Panc1 (cell line): Measurements from ENCODE around the gene MTA1. TPM values are rescaled to one million over a fixed set of nuclear protein-coding genes. Genes with fewer than 3 reads are reported as not detected.

Experiments used
- ATAC-seq: fragments of 200-7000 bp; cut with Tn5 transposase; 2 replicates; pipeline ENCODE4 v1.9.1; 2020; ENCODE audit warnings: mild to moderate bottlenecking, moderate library complexity
- BruUV-seq: library from RNA; stranded (reverse); fragments of 400-500 nt; replicated peaks from 2 replicates; lab custom pipeline; 2021; lab: Mats Ljungman, UMichigan
- CTCF ChIA-PET: fragments of 300-600 bp; sonication (Branson Sonifier 250); formaldehyde crosslinking; loops from one replicate; lab custom pipeline; 2022; ENCODE audit warnings: antibody characterized with exemption; lab: Charles Lee
- POLR2A ChIA-PET: fragments of 300-600 bp; sonication (Branson Sonifier 250); formaldehyde crosslinking; loops from one replicate; lab custom pipeline; 2022; ENCODE audit warnings: antibody characterized with exemption; lab: Charles Lee
- DNase-seq: peaks from one replicate; pipeline ENCODE4 v3.0.0-alpha.2; 2010; ENCODE audit warnings: low read depth, low spot score
- H3K27ac ChIP-seq: 2 replicates; pipeline ENCODE4 v1.5.1; 2011; ENCODE audit warnings: mild to moderate bottlenecking, low read length, inconsistent platforms
- H3K27me3 ChIP-seq: fragments of 200-500 bp; sonication (Bioruptor generic); 2 replicates; pipeline ENCODE4 v1.6.0; 2014; ENCODE audit warnings: low read length, inconsistent platforms; ENCODE audit not compliant: control insufficient read depth, insufficient read depth
- H3K36me3 ChIP-seq: fragments of 200-500 bp; sonication (Bioruptor generic); 2 replicates; pipeline ENCODE4 v1.5.1; 2014; ENCODE audit warnings: inconsistent platforms, mild to moderate bottlenecking, low read length, moderate library complexity; ENCODE audit not compliant: control insufficient read depth, insufficient read depth
- H3K4me1 ChIP-seq: 2 replicates; pipeline ENCODE4 v1.5.1; 2011; ENCODE audit warnings: inconsistent platforms, mild to moderate bottlenecking, low read length, moderate library complexity; ENCODE audit not compliant: control insufficient read depth, insufficient read depth
- H3K4me3 ChIP-seq, 2 experiments: 2 replicates each; pipeline ENCODE4 v1.5.1; 2011 to 2012; ENCODE audit warnings: low read depth in 2 of 2, low read length in 2 of 2, mild to moderate bottlenecking in 2 of 2, inconsistent platforms in 1 of 2, moderate library complexity in 1 of 2
- H3K9me3 ChIP-seq: fragments of 200-500 bp; sonication (Bioruptor generic); 2 replicates; pipeline ENCODE4 v1.5.1; 2014; ENCODE audit warnings: low read depth, mild to moderate bottlenecking, inconsistent platforms, low read length, moderate library complexity; ENCODE audit not compliant: control insufficient read depth, insufficient read depth
- POLR2AphosphoS5 ChIP-seq: IDR thresholded peaks from 2 replicates; pipeline ENCODE4 v1.6.1; 2012; ENCODE audit warnings: mild to moderate bottlenecking, low read depth, low read length, moderate library complexity
- SIN3A ChIP-seq: IDR thresholded peaks from 2 replicates; pipeline ENCODE4 v1.6.1; 2012; ENCODE audit warnings: low read depth, mild to moderate bottlenecking, low read length, moderate library complexity, borderline replicate concordance; ENCODE audit not compliant: insufficient read depth
- TCF7L2 ChIP-seq: IDR thresholded peaks from 2 replicates; pipeline ENCODE4 v1.6.1; 2011; ENCODE audit warnings: mild to moderate bottlenecking, low read depth, low read length, inconsistent platforms
- in situ Hi-C: cut with HindIII; loops from 2 replicates; pipeline ENCODE4 v1.10.0; 2016; ENCODE audit warnings: low sequenced_read_pairs, low pct_unique_long_range_greater_than_20kb
- intact Hi-C: fragments of 100-400 bp; cut with micrococcal nuclease; formaldehyde crosslinking; loops from one replicate; pipeline ENCODE4 v1.10.0; 2022; ENCODE audit not compliant: unreplicated experiment
- total RNA-seq: library from RNA; stranded (reverse); gene quantifications from one replicate; pipeline ENCODE4 v1.2.1, GENCODE V29; 2021; ENCODE audit not compliant: unreplicated experiment
- TF ChIP-seq, protein P1 (sequence below): fragments of 450-650 bp; IDR thresholded peaks from 2 replicates; pipeline ENCODE4 v1.5.1; 2017; ENCODE audit warnings: mild to moderate bottlenecking
- TF ChIP-seq, protein P2 (sequence below), 2 experiments: IDR thresholded peaks; 2 replicates each; pipeline ENCODE4 v1.6.1; 2011 to 2012; ENCODE audit warnings: low read depth in 2 of 2, control low read depth in 1 of 2, low read length in 1 of 2, mild to moderate bottlenecking in 1 of 2, moderate library complexity in 1 of 2; ENCODE audit not compliant: insufficient read depth in 1 of 2

MTA1 gene
- total RNA-seq, 1 experiment from 2014 or later = 105 TPM

- no peaks in the 10 kb centered on the region for H3K36me3 ChIP-seq
- intact Hi-C loops = no loop called here
- CTCF ChIA-PET = no interaction called here
Measured at GRCh38 chr14:105382343-105383082, 37.1 kb upstream of the MTA1 start.

GRCh38 chr14:105383083-105383730, 36.4 kb upstream of the MTA1 start:
- intact Hi-C loops (no loop called here), in situ Hi-C loops (no loop called here)
- H3K36me3 ChIP-seq = no peaks in the 10 kb centered on the region
- ChIA-PET CTCF (no interaction called here), POLR2A (no interaction called here)
- DNase-seq (no peak), ATAC-seq (no peak)
- H3K27ac ChIP-seq = no peak overlapping the region
- no TSS peak for BruUV-seq
- H3K4me1 ChIP-seq = no peaks in the 10 kb centered on the region
- H3K4me3 ChIP-seq = no peak overlapping the region
- no peaks in the 10 kb centered on the region for H3K9me3 ChIP-seq
- TF ChIP-seq SIN3A (no peak), TCF7L2 (no peak), POLR2AphosphoS5 (no peak)
- TF ChIP-seq, protein P1, sequence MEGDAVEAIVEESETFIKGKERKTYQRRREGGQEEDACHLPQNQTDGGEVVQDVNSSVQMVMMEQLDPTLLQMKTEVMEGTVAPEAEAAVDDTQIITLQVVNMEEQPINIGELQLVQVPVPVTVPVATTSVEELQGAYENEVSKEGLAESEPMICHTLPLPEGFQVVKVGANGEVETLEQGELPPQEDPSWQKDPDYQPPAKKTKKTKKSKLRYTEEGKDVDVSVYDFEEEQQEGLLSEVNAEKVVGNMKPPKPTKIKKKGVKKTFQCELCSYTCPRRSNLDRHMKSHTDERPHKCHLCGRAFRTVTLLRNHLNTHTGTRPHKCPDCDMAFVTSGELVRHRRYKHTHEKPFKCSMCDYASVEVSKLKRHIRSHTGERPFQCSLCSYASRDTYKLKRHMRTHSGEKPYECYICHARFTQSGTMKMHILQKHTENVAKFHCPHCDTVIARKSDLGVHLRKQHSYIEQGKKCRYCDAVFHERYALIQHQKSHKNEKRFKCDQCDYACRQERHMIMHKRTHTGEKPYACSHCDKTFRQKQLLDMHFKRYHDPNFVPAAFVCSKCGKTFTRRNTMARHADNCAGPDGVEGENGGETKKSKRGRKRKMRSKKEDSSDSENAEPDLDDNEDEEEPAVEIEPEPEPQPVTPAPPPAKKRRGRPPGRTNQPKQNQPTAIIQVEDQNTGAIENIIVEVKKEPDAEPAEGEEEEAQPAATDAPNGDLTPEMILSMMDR = no peak
- TF ChIP-seq, protein P2, sequence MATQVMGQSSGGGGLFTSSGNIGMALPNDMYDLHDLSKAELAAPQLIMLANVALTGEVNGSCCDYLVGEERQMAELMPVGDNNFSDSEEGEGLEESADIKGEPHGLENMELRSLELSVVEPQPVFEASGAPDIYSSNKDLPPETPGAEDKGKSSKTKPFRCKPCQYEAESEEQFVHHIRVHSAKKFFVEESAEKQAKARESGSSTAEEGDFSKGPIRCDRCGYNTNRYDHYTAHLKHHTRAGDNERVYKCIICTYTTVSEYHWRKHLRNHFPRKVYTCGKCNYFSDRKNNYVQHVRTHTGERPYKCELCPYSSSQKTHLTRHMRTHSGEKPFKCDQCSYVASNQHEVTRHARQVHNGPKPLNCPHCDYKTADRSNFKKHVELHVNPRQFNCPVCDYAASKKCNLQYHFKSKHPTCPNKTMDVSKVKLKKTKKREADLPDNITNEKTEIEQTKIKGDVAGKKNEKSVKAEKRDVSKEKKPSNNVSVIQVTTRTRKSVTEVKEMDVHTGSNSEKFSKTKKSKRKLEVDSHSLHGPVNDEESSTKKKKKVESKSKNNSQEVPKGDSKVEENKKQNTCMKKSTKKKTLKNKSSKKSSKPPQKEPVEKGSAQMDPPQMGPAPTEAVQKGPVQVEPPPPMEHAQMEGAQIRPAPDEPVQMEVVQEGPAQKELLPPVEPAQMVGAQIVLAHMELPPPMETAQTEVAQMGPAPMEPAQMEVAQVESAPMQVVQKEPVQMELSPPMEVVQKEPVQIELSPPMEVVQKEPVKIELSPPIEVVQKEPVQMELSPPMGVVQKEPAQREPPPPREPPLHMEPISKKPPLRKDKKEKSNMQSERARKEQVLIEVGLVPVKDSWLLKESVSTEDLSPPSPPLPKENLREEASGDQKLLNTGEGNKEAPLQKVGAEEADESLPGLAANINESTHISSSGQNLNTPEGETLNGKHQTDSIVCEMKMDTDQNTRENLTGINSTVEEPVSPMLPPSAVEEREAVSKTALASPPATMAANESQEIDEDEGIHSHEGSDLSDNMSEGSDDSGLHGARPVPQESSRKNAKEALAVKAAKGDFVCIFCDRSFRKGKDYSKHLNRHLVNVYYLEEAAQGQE (IDR thresholded peaks at IDR 0.05; ENCODE audit: insufficient read depth in 1 of 2, low read depth in 2 of 2, low read length in 1 of 2) = no peak
- no peaks in the 10 kb centered on the region for H3K27me3 ChIP-seq

More at GRCh38 chr14:105382343-105383082, 37.1 kb upstream of the MTA1 start:
- Histone ChIP-seq H3K4me1 (no peaks in the 10 kb centered on the region), H3K27me3 (no peaks in the 10 kb centered on the region), H3K27ac (no peak overlapping the region), H3K4me3 (no peak overlapping the region), H3K9me3 (no peaks in the 10 kb centered on the region)
- in situ Hi-C loops = no loop called here
- no TSS peak for BruUV-seq
- no peak for ATAC-seq
- no peak for DNase-seq
- TF ChIP-seq SIN3A (no peak), TCF7L2 (no peak), POLR2AphosphoS5 (no peak)
- TF ChIP-seq, protein P1 = no peak
- TF ChIP-seq, protein P2 (IDR thresholded peaks at IDR 0.05; ENCODE audit: insufficient read depth in 1 of 2, low read depth in 2 of 2, low read length in 1 of 2) = no peak
- POLR2A ChIA-PET = no interaction called here
